ENCODE measurements around the gene NEURL1.
"Not testable (repeated sequence)": the region's sequence is repeated elsewhere in the genome, so short reads cannot be mapped to it uniquely, and the experiment has no call there.

The NEURL1 gene

GRCh38 chr10:103632871-103633270 is 139.4 kb downstream of the NEURL1 start:
- DNase-seq: not testable (repeated sequence)

GRCh38 chr10:103633846-103634245 is 140.3 kb downstream of the NEURL1 start:
- no peak for DNase-seq

- no peak for DNase-seq
Measured at GRCh38 chr10:103635580-103635979, 142.1 kb downstream of the NEURL1 start.

- no peak for DNase-seq
Measured at GRCh38 chr10:103636492-103636891, 143.0 kb downstream of the NEURL1 start.

- no peak for DNase-seq
Measured at GRCh38 chr10:103637011-103637410, 143.5 kb downstream of the NEURL1 start.

- no peak for DNase-seq
Measured at GRCh38 chr10:103637927-103638557, 144.5 kb downstream of the NEURL1 start.

GRCh38 chr10:103638948-103639347 is 145.4 kb downstream of the NEURL1 start:
- DNase-seq: no peak

GRCh38 chr10:103640436-103641181 is 147.1 kb downstream of the NEURL1 start:
- no peak for DNase-seq

- DNase-seq: no peak
Measured at GRCh38 chr10:103641326-103641725, 147.8 kb downstream of the NEURL1 start.
